A673 (cell line): ENCODE data around the gene TMEM44. TPM values are rescaled to one million over a fixed set of nuclear protein-coding genes. Genes with fewer than 3 reads are reported as not detected.

Source experiments
- BruUV-seq: library from RNA; stranded (reverse); fragments of 400-500 nt; replicated peaks from 2 replicates; lab custom pipeline; 2021; lab: Mats Ljungman, UMichigan
- CTCF ChIA-PET: fragments of 300-600 bp; sonication (Branson Sonifier 250); formaldehyde crosslinking; loops from one replicate; lab custom pipeline; 2022; ENCODE audit warnings: antibody characterized with exemption; lab: Charles Lee
- POLR2A ChIA-PET: fragments of 300-600 bp; sonication (Branson Sonifier 250); formaldehyde crosslinking; loops from one replicate; lab custom pipeline; 2022; ENCODE audit warnings: antibody characterized with exemption; ENCODE audit not compliant: low non-redundant PET; lab: Charles Lee
- DNase-seq: peaks from one replicate; pipeline ENCODE4 v3.0.0-alpha.2; 2015; ENCODE audit warnings: low spot score
- H3K27ac ChIP-seq: fragments of 200-600 bp; sonication (generic); 2 replicates; pipeline ENCODE4 v1.5.1; 2016; ENCODE audit warnings: mixed run types, low read depth, mild to moderate bottlenecking, mixed read lengths, antibody characterized with exemption, low read length; ENCODE audit not compliant: poor library complexity, severe bottlenecking
- H3K27me3 ChIP-seq: fragments of 200-600 bp; sonication (generic); replicated peaks from 2 replicates; pipeline ENCODE4 v1.6.1; 2017; ENCODE audit warnings: mixed run types, low read depth, mild to moderate bottlenecking, mixed read lengths, antibody characterized with exemption, low read length; ENCODE audit not compliant: insufficient read depth, poor library complexity
- H3K36me3 ChIP-seq: fragments of 200-600 bp; sonication (generic); 2 replicates; pipeline ENCODE4 v1.6.1; 2016; ENCODE audit warnings: mixed run types, mild to moderate bottlenecking, mixed read lengths, antibody characterized with exemption, low read length; ENCODE audit not compliant: insufficient read depth, poor library complexity, severe bottlenecking
- H3K4me1 ChIP-seq: fragments of 200-600 bp; sonication (generic); 2 replicates; pipeline ENCODE4 v1.6.1; 2017; ENCODE audit warnings: mixed run types, mild to moderate bottlenecking, mixed read lengths, antibody characterized with exemption, low read length; ENCODE audit not compliant: insufficient read depth, poor library complexity, severe bottlenecking
- H3K4me3 ChIP-seq: fragments of 200-600 bp; sonication (generic); 2 replicates; pipeline ENCODE4 v1.5.1; 2016; ENCODE audit warnings: low read depth, mixed run types, mild to moderate bottlenecking, mixed read lengths, low read length; ENCODE audit not compliant: poor library complexity, severe bottlenecking
- H3K9me3 ChIP-seq: fragments of 200-600 bp; sonication (generic); 2 replicates; pipeline ENCODE4 v1.6.1; 2016; ENCODE audit warnings: mixed run types, low read depth, mild to moderate bottlenecking, mixed read lengths, antibody characterized with exemption, low read length; ENCODE audit not compliant: poor library complexity, severe bottlenecking
- EZH2 ChIP-seq: fragments of 200-600 bp; sonication (generic); IDR thresholded peaks from 2 replicates; pipeline ENCODE4 v1.6.1; 2017; ENCODE audit warnings: borderline replicate concordance, low read depth, mild to moderate bottlenecking, mixed read lengths, antibody characterized with exemption, low read length; ENCODE audit not compliant: poor library complexity, severe bottlenecking
- intact Hi-C: fragments of 100-400 bp; cut with micrococcal nuclease; formaldehyde crosslinking; loops from one replicate; pipeline ENCODE4 v1.10.0; 2022; ENCODE audit not compliant: unreplicated experiment
- total RNA-seq: library from RNA; stranded (reverse); gene quantifications from 2 replicates; pipeline ENCODE4 v1.2.3, GENCODE V29; 2021
- TF ChIP-seq, protein P1 (sequence below): fragments of 300-800, 200-600 bp; sonication (generic); conservative IDR thresholded peaks from 2 replicates; pipeline ENCODE4 v1.5.1; 2017; ENCODE audit warnings: low read depth, mild to moderate bottlenecking, antibody characterized with exemption, low read length, moderate library complexity, mixed read lengths

TMEM44 gene
- total RNA-seq, 1 experiment from 2014 or later, result 20.9 TPM

DNA sequence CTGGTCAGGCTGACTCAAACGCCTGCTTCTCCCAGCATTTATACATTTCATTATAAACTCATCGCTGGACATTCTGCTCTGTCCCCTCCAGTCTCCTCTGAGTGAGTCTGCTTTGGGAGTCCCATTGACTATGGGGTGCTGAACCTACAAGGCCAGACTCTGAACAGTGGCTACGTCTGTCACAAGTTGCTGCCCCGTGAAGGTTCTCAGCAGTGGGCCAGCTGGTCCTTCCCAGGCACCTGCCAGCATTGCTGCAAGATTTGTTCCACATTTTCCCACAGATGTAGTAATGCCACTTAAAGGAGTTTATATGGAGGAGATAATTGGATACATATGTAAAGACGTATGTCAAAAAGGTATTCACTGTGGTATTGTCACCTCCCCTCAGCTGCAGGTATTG is 73.7 kb downstream of the TMEM44 start:
- CTCF ChIA-PET, result no interaction called here
- Histone ChIP-seq H3K27me3 (no peaks in the 10 kb centered on the region), H3K27ac (no peak overlapping the region), H3K9me3 (no peaks in the 10 kb centered on the region), H3K4me1 (peaks cover 5% of the 10 kb centered on the region), H3K36me3 (no peaks in the 10 kb centered on the region), H3K4me3 (no peak overlapping the region)
- BruUV-seq, result no TSS peak
- POLR2A ChIA-PET, result no interaction called here
- intact Hi-C loops, result no loop called here
- TF ChIP-seq, protein P1, sequence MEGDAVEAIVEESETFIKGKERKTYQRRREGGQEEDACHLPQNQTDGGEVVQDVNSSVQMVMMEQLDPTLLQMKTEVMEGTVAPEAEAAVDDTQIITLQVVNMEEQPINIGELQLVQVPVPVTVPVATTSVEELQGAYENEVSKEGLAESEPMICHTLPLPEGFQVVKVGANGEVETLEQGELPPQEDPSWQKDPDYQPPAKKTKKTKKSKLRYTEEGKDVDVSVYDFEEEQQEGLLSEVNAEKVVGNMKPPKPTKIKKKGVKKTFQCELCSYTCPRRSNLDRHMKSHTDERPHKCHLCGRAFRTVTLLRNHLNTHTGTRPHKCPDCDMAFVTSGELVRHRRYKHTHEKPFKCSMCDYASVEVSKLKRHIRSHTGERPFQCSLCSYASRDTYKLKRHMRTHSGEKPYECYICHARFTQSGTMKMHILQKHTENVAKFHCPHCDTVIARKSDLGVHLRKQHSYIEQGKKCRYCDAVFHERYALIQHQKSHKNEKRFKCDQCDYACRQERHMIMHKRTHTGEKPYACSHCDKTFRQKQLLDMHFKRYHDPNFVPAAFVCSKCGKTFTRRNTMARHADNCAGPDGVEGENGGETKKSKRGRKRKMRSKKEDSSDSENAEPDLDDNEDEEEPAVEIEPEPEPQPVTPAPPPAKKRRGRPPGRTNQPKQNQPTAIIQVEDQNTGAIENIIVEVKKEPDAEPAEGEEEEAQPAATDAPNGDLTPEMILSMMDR, result no peak
- no peak for TF ChIP-seq EZH2
- no peak for DNase-seq

DNA sequence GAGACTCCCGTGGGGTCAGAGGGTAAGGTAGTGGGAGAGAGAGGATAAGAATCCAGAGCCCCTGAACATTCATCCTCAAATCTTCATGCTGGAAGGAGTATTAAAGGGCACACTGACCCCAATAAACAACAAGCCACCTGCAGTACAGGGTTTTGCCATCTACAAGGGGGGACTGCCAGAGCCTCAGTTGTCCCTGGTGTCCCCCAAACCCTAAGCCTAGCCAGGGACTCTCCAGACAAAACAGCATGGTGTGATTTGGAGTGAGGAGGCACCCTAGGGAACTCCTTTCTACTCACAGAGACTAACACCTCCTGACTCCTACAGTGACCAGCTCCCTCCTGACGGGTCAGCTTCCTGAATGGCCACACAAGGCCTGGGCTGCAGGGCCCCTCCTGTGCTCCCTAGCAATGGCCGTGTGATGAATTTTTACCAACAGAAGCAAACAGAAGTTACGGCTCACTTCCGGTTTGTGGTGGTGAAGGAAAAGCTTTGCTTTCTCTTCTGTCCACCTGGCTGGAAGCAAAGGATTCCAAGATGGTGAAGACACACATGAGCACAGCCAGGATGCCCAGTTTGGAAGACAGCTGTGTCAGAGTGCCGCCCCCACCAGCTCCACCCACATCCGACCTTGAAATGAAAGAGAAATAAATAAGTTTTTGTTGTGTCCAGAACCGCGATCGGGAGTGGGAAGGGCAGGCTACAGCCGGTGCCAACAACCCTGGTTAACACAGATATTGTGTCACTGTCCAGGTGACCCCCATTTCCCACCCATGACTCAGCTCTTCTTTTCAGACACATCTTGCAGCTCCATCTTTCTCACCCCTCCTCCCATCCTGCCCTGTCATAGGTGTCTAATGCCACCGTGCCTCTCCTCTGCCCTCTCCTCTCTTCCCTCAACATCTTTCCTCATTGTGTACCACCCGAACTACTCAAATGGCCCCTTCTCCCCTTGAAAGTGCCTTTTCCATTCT is 76.8 kb downstream of the TMEM44 start:
- H3K36me3 ChIP-seq, result no peaks in the 10 kb centered on the region
- no peak overlapping the region for H3K4me3 ChIP-seq
- POLR2A ChIA-PET, result no interaction called here
- no peak overlapping the region for H3K27ac ChIP-seq
- no peaks in the 10 kb centered on the region for H3K9me3 ChIP-seq
- peaks cover 2% of the 10 kb centered on the region for H3K4me1 ChIP-seq
- intact Hi-C loops, result no loop called here
- BruUV-seq, result no TSS peak
- CTCF ChIA-PET, result no interaction called here
- no peaks in the 10 kb centered on the region for H3K27me3 ChIP-seq
- no peak for TF ChIP-seq EZH2
- TF ChIP-seq, protein P1, result no peak
- DNase-seq, result no peak

DNA sequence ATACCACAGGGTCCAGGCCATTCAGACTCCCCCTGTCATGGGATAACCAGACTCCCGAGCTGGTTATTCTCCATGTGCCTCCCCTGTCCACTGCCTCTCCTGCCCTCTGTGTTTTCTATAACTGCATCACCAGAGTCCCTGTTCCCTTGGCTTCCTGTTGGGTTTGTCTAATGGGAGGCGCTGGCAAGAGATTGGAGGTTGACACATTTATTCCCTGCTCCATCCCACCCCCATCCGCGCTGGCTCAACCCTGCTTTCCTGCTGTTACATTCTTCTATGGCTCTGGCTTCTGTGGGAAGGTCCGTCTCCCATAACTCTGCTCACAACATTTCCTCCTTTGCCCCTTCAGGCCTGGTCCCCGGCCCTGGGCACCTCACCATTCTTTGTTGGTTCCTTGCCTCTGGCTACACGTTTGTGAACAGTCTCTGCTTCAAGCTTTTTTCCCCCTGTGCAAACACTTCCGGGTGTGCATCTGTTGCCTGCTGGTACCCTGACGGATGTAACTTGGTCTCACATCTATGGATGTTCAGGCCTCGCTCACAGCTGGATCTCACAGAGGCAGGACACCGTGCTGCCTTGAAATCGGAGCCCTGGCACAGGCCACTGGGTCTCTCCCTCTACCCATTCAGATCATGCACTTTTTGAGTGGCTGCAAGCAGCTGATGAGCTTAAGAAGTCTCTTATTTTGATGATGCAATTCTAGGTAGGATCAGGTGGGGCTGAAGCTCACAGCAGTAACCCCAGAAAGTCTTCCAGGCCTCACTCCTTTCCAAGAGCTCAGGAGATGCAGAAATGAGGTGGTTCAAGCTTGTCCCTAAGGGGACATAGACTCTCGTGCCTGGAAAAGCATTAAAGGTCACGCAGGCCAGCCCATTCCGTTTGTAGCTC is 77.8 kb downstream of the TMEM44 start:
- Histone ChIP-seq H3K27me3 (no peaks in the 10 kb centered on the region), H3K4me3 (no peak overlapping the region), H3K27ac (no peak overlapping the region), H3K36me3 (no peaks in the 10 kb centered on the region), H3K4me1 (peaks cover 5% of the 10 kb centered on the region), H3K9me3 (no peaks in the 10 kb centered on the region)
- ChIA-PET CTCF (no interaction called here), POLR2A (no interaction called here)
- no TSS peak for BruUV-seq
- TF ChIP-seq, protein P1, result no peak
- TF ChIP-seq EZH2, result no peak
- no peak for DNase-seq
- intact Hi-C loops, result no loop called here
